Upper lobe of right lung (tissue), 1 donor: Measurements from ENCODE around the gene KRT74. TPM values are rescaled to one million over a fixed set of nuclear protein-coding genes. Genes with fewer than 3 reads are reported as not detected.

Experiments used
- ATAC-seq: fragments of 200-7000 bp; cut with Tn5 transposase; one replicate; pipeline ENCODE4 v1.9.1; 2020; ENCODE audit warnings: mild to moderate bottlenecking, moderate library complexity
- DNase-seq: peaks from one replicate; pipeline ENCODE4 v3.0.0-alpha.2; 2020
- H3K27ac ChIP-seq: fragments of 200-600 bp; one replicate; pipeline ENCODE4 v1.8.0; 2022
- H3K27me3 ChIP-seq: fragments of 200-600 bp; one replicate; pipeline ENCODE4 v1.8.0; 2022; ENCODE audit warnings: mild to moderate bottlenecking
- H3K36me3 ChIP-seq: fragments of 200-600 bp; one replicate; pipeline ENCODE4 v1.8.0; 2022
- H3K4me1 ChIP-seq: fragments of 200-600 bp; one replicate; pipeline ENCODE4 v1.8.0; 2022
- H3K4me3 ChIP-seq: fragments of 200-600 bp; one replicate; pipeline ENCODE4 v1.8.0; 2022; ENCODE audit warnings: mild to moderate bottlenecking
- H3K9me3 ChIP-seq: fragments of 200-600 bp; one replicate; pipeline ENCODE4 v1.8.0; 2022
- CTCF ChIP-seq: fragments of 200-600 bp; IDR thresholded peaks from one replicate; pipeline ENCODE4 v1.8.0; 2022; ENCODE audit warnings: antibody characterized with exemption
- intact Hi-C: fragments of 100-400 bp; cut with DNase I; formaldehyde crosslinking; loops from one replicate; pipeline ENCODE4 v1.11.0; 2022
- total RNA-seq: library from RNA; stranded (reverse); fragmentation: NEBNext Ultra II Directional; extraction: Animal tissue kit (Norgen Biotek cat#: 25700); gene quantifications from one replicate; pipeline ENCODE4 v1.2.1, GENCODE V29; 2021
- donor health status: DM: no; HTN: yes; CAD: no; lungs with severe emphysema.

Gene KRT74
- total RNA-seq, 1 donor from 2014 or later: not detected

DNA sequence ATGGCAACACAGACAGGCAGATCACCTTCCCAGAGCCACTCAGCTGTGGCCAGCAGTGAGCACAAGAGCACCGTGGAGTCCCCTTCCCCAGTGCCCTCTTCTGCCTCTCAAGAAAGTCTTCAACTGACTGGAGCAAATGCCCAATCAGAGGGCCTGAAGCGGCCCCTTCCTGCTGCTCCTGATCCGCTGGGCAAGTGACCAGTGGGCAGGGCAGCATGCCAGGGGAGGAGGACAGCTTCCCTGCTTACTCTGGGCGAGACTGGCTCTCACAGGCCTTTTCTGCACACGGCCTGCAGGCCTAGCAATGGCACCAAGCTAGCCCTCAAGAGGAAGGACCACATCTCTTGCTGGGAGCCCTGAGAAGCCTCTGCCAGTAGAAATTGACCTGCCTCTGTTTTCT is 21.6 kb downstream of the KRT74 start:
- no peaks in the 10 kb centered on the region for H3K9me3 ChIP-seq
- TF ChIP-seq CTCF: no peak

DNA sequence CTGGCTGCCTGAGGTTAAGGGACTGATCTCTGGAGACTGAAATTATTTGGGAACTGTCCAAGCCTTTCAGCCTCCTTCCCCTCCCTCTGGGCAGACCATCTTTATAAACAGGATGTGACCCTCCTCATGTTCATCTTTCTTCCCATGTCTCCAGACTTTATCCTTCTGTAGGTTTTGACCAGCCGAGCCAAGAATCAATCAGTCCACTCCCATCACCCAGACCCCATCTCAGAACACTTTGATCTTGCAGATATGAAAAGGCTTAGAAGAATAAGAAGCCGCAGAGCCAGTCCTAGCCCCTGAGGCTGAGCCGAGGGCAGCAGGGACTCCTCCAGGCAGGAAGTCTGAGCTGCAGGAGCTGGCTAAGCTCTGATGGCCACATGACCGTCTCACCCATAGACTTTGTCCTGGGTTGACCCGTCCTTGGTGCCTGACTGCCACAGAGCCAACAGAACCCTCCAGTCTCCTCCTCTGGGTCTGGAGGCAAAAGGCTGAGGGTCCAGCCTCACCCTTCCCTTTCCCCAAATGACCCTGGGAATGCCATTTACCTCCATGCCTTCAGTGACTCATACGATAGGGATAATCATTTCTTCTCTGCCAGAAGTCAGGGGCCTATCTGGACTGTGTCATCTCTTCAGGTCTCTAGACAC is 22.3 kb downstream of the KRT74 start:
- Histone ChIP-seq H3K27me3 (peaks cover under 1% of the 10 kb centered on the region), H3K27ac (no peak overlapping the region), H3K4me1 (no peaks in the 10 kb centered on the region), H3K9me3 (no peaks in the 10 kb centered on the region), H3K36me3 (no peaks in the 10 kb centered on the region), H3K4me3 (no peak overlapping the region)
- no peak for TF ChIP-seq CTCF
- no peak for DNase-seq
- intact Hi-C loops: no loop called here
- no peak for ATAC-seq

More for the DNA sequence above, 21.6 kb downstream of the KRT74 start:
- DNase-seq (no peak), ATAC-seq (no peak)
- no peaks in the 10 kb centered on the region for H3K4me1 ChIP-seq
- H3K4me3 ChIP-seq: no peak overlapping the region
- no peak overlapping the region for H3K27ac ChIP-seq
- H3K36me3 ChIP-seq: no peaks in the 10 kb centered on the region
- intact Hi-C loops: no loop called here
- peaks cover 7% of the 10 kb centered on the region for H3K27me3 ChIP-seq

- DNase-seq: no peak
- no peak for ATAC-seq
- Histone ChIP-seq H3K27me3 (no peaks in the 10 kb centered on the region), H3K36me3 (no peaks in the 10 kb centered on the region), H3K9me3 (no peaks in the 10 kb centered on the region), H3K27ac (no peak overlapping the region), H3K4me3 (no peak overlapping the region), H3K4me1 (no peaks in the 10 kb centered on the region)
- TF ChIP-seq CTCF: no peak
- intact Hi-C loops: no loop called here
Observed at GRCh38 chr12:52546126-52546525, 27.5 kb downstream of the KRT74 start.

DNA sequence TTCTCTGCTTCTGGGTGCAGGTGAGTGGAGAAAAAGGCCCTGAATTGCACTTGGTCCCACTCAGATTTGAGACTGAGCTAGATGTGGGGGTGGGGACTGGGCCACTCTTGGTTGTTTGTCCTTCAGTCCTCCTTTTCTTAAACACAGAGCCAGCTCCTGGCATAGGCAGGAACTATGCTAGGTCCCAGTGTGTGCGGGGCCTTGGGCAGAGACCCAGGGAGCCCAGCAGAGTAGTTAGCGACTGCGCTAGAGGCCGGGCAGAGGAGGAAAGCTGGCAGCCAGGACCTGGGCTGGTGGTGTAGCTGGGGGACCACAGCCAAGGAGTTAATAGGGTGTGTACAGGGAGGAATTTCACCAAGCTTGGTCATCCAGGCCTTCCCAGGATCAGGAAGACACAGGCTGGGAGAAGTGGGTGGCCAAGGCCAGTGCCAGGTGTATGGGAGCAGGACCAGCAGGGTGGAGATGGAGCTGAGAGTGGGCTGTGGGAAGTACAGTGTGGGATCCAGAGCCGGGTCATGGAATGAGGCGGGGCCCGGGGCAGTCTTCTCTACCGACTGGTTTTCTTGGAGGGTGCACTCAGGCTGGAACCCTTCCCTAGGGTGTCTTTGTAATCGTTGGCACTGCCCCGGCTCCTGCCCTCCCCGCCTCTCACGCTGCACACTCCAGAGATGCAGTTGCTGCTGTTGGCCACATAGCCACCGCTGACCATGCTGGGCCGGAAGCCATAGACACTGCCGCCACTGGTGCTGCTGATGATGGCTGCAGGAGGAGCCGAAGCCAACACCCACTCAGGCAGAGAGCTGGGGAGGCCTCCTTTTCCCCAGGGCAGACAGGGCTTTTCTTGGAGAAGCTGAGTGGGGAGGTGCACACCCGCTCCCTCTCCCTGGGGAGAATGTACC is 29.4 kb downstream of the KRT74 start:
- no peak overlapping the region for H3K27ac ChIP-seq
- ATAC-seq: no peak
- no peaks in the 10 kb centered on the region for H3K36me3 ChIP-seq
- no peak overlapping the region for H3K4me3 ChIP-seq
- TF ChIP-seq CTCF: no peak
- no peak for DNase-seq
- no peaks in the 10 kb centered on the region for H3K4me1 ChIP-seq
- no peaks in the 10 kb centered on the region for H3K9me3 ChIP-seq
- intact Hi-C loops: no loop called here
- H3K27me3 ChIP-seq: no peaks in the 10 kb centered on the region

- Histone ChIP-seq H3K27ac (no peak overlapping the region), H3K4me1 (no peaks in the 10 kb centered on the region), H3K27me3 (no peaks in the 10 kb centered on the region), H3K9me3 (no peaks in the 10 kb centered on the region), H3K4me3 (no peak overlapping the region), H3K36me3 (no peaks in the 10 kb centered on the region)
- intact Hi-C loops: no loop called here
- DNase-seq (no peak), ATAC-seq (no peak)
- no peak for TF ChIP-seq CTCF
Observed at GRCh38 chr12:52542785-52543318, 30.8 kb downstream of the KRT74 start.
